A549 (cell line): Measurements from ENCODE around the gene STRN3. TPM values are rescaled to one million over a fixed set of nuclear protein-coding genes. Genes with fewer than 3 reads are reported as not detected.

Source experiments
- ATAC-seq, 2 experiments: fragments of 200-7000 bp in 1 of 2; fragments of >200 bp in 1 of 2; cut with Nextera tagmentation in 1 of 2; cut with Tn5 transposase in 1 of 2; 3 replicates each; pipeline versions ENCODE4 v1.8.0 to v1.9.1; 2018 to 2020; ENCODE audit warnings: mild to moderate bottlenecking in 1 of 2, moderate library complexity in 1 of 2
- CTCF ChIA-PET: fragments of 300-600 bp; sonication (Branson Sonifier 250); formaldehyde crosslinking; extraction: SDS; loops from one replicate; lab custom pipeline; 2021; ENCODE audit warnings: antibody characterized with exemption, inconsistent platforms; lab: Yijun Ruan, JAX
- POLR2A ChIA-PET: fragments of 350-600 bp; formaldehyde crosslinking; extraction: SDS; loops from one replicate; lab custom pipeline; 2021; ENCODE audit warnings: antibody characterized with exemption, inconsistent platforms; lab: Yijun Ruan, JAX
- DNase-seq, 2 experiments: peaks; one replicate each; pipeline versions ENCODE4 v3.0.0 to v3.0.0-alpha.2; 2011 to 2016; ENCODE audit warnings: low read depth in 1 of 2, low spot score in 1 of 2
- FAIRE-seq: peaks from 2 replicates; lab custom pipeline; 2011; peaks lifted over from hg19 to GRCh38; lab: Jason Lieb, UNC
- H3K27ac ChIP-seq, 2 experiments: fragments of >200 bp; sonication (Bioruptor Twin); formaldehyde crosslinking; 3 replicates each; pipeline ENCODE4 v1.5.1; 2016 to 2017
- H3K4me1 ChIP-seq: fragments of >200 bp; sonication (Bioruptor Twin); formaldehyde crosslinking; 3 replicates; pipeline ENCODE4 v1.6.1; 2016
- H3K4me2 ChIP-seq: fragments of >200 bp; sonication (Bioruptor Twin); formaldehyde crosslinking; 3 replicates; pipeline ENCODE4 v1.6.1; 2016
- H3K4me3 ChIP-seq: fragments of >200 bp; sonication (Bioruptor Twin); formaldehyde crosslinking; 3 replicates; pipeline ENCODE4 v1.5.1; 2016
- H3K9me3 ChIP-seq: fragments of >200 bp; sonication (Bioruptor Twin); formaldehyde crosslinking; 3 replicates; pipeline ENCODE4 v1.6.1; 2016
- BHLHE40 ChIP-seq: IDR thresholded peaks from 2 replicates; pipeline ENCODE4 v1.6.1; 2012; ENCODE audit warnings: low read depth, low read length, inconsistent platforms
- CBX8 ChIP-seq: fragments of 200-600 bp; sonication (generic); IDR thresholded peaks from 2 replicates; pipeline ENCODE4 v1.6.1; 2016
- CEBPB ChIP-seq, 2 experiments: fragments of >200 bp in 1 of 2; sonication (Bioruptor Twin) in 1 of 2; formaldehyde crosslinking in 1 of 2; IDR thresholded peaks; 2 replicates each; pipeline ENCODE4 v1.6.1; 2012 to 2016
- EHF ChIP-seq: fragments of 250-450 bp; sonication (Bioruptor Pico); IDR thresholded peaks from 2 replicates; pipeline ENCODE4 v1.5.0; 2020; ENCODE audit warnings: mild to moderate bottlenecking
- GATA3 ChIP-seq: IDR thresholded peaks from 2 replicates; pipeline ENCODE4 v1.6.1; 2012; ENCODE audit warnings: borderline replicate concordance
- HEYL ChIP-seq: fragments of 250-450 bp; sonication (Bioruptor Pico); IDR thresholded peaks from 2 replicates; pipeline ENCODE4 v1.8.0; 2021; ENCODE audit warnings: mild to moderate bottlenecking, moderate library complexity
- HOXA7 ChIP-seq: fragments of 250-450 bp; sonication (Bioruptor Pico); IDR thresholded peaks from 2 replicates; pipeline ENCODE4 v1.5.0; 2020; ENCODE audit warnings: mild to moderate bottlenecking, moderate library complexity
- HOXB13 ChIP-seq: fragments of 250-450 bp; sonication (Bioruptor Pico); IDR thresholded peaks from 2 replicates; pipeline ENCODE4 v1.5.0; 2020; ENCODE audit warnings: low read depth, mild to moderate bottlenecking, moderate library complexity
- HOXB5 ChIP-seq: fragments of 250-450 bp; sonication (Bioruptor Pico); IDR thresholded peaks from 2 replicates; pipeline ENCODE4 v1.5.0; 2020; ENCODE audit warnings: mild to moderate bottlenecking, moderate library complexity
- JUN ChIP-seq, 2 experiments: fragments of >200 bp; sonication (Bioruptor Twin); formaldehyde crosslinking; IDR thresholded peaks; 2 replicates in 1 of 2; 3 replicates in 1 of 2; pipeline ENCODE4 v1.6.1; 2016 to 2017
- MAFK ChIP-seq: fragments of 450-650 bp; IDR thresholded peaks from 2 replicates; pipeline ENCODE4 v1.6.1; 2014; ENCODE audit not compliant: partially characterized antibody
- MYC ChIP-seq: IDR thresholded peaks from 2 replicates; pipeline ENCODE4 v1.6.1; 2012; ENCODE audit warnings: mild to moderate bottlenecking, inconsistent platforms, low read length, improper control_type of control experiment, borderline replicate concordance
- NPAS2 ChIP-seq: fragments of 250-450 bp; sonication (Bioruptor Pico); IDR thresholded peaks from 2 replicates; pipeline ENCODE4 v1.8.0; 2022; ENCODE audit warnings: mild to moderate bottlenecking, moderate library complexity, borderline replicate concordance
- POLR2AphosphoS2 ChIP-seq: conservative IDR thresholded peaks from 2 replicates; pipeline ENCODE4 v1.6.1; 2012; ENCODE audit warnings: low read length, improper control_type of control experiment, inconsistent platforms
- RNF2 ChIP-seq: fragments of 200-600 bp; sonication (generic); IDR thresholded peaks from 2 replicates; pipeline ENCODE4 v1.6.1; 2016; ENCODE audit warnings: low read depth, mild to moderate bottlenecking, antibody characterized with exemption, moderate library complexity, borderline replicate concordance
- TP53 ChIP-seq: fragments of 250-450 bp; sonication (Bioruptor Pico); IDR thresholded peaks from 2 replicates; pipeline ENCODE4 v1.5.0; 2021; ENCODE audit warnings: mild to moderate bottlenecking, moderate library complexity
- WGBS: methylation state at CpG from one replicate; pipeline ENCODE4 v1.1.6; 2017; ENCODE audit errors: missing lambda C conversion rate; 5-methylcytosine and 5-hydroxymethylcytosine counted together
- polyA plus RNA-seq, 4 experiments: library from polyadenylated mRNA; depleted of rRNA in 3 of 4; stranded (reverse); fragments of >200 nt; fragmentation: RNase III in 1 of 4; extraction: RNeasy Plus Mini Kit Qiagen cat#74134 plus additional on column Dnase treatment in 1 of 4; gene quantifications; 2 replicates in 3 of 4; 3 replicates in 1 of 4; pipeline ENCODE4 v1.2.3, GENCODE V29; 2011 to 2017
- TF ChIP-seq, protein P1 (sequence below): fragments of 200-600 bp; sonication (generic); IDR thresholded peaks from 2 replicates; pipeline ENCODE4 v1.6.1; 2016; ENCODE audit warnings: antibody characterized with exemption, mild to moderate bottlenecking, moderate library complexity
- TF ChIP-seq, protein P2 (sequence below): fragments of >200 bp; sonication (Bioruptor Twin); formaldehyde crosslinking; IDR thresholded peaks from 2 replicates; pipeline ENCODE4 v1.6.1; 2016
- TF ChIP-seq, protein P3 (sequence below): IDR thresholded peaks from 2 replicates; pipeline ENCODE4 v1.6.1; 2012; ENCODE audit warnings: low read depth, borderline replicate concordance

STRN3 gene
- polyA plus RNA-seq, 2 of the 4 experiments (the other 2 are of a cell fraction): 22.1 to 44.8 TPM

DNA sequence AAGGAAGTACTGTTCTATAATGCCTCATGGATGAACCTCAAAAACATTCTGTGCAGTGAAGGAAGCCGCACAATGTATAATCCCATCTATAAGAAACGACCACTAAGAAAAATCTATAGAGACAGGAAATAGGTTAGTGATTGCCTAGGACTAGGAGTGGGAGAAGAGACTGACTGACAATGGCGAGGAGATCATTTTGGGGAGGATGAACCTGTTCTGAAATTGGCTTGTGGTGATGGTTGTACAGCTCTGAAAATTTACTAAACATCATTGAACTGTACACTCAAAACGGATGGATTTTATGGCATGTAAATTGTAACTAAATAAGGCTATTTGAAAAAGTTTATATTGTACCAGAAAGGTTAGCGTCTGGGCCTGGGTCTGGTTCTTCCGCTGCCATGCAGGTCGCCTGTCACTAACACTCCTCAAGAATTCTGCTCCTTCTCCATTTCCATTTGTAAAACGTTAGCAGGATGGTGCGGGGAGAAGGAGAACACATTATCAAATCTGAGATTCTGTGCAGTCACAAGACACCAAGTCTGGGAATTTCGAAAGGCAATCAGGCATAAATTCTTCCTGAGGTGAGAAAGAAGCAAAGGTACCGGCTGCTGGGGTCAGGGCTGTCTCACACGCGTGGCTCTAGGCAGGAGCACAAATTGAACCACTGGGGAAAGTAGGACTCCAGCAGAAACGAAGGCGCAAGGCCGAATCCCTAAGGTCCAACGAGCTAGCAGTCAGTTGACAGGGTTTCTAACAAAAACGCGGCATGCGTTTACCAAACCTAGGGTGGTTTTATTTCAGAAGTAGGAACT, 152.7 kb downstream of the STRN3 start:
- no peak for DNase-seq
- peak overlapping the region; percentile 84 for H3K4me2 ChIP-seq
- 90% methylated on average over 20 of the region's 20 CpGs for WGBS
- TF ChIP-seq HOXB5: no peak
- TF ChIP-seq HOXA7 (CRISPR knock-in tag): no peak
- 0 out of 3 replicates have a peak, but pooled peaks cover 4% of the 10 kb centered on the region for H3K4me1 ChIP-seq
- peak in 1 of 2 experiments; percentile 9; a peak in 2 of 6 replicates for ATAC-seq
- FAIRE-seq: no peak
- no peaks in the 10 kb centered on the region for H3K9me3 ChIP-seq
- ChIA-PET CTCF (interaction anchor here (0.7 to 2.3 kb wide), 7 partner anchors 13 to 213 kb away, joined by 3 to 10 read pairs (median 3); no protein-coding TSS in a partner anchor), POLR2A (interaction anchor here (0.5 to 0.6 kb wide), 2 partner anchors 16 to 51 kb away, joined by 3 read pairs; no protein-coding TSS in a partner anchor)
- peak overlapping the region; percentile 75 to 90 for H3K27ac ChIP-seq
- H3K4me3 ChIP-seq: peak overlapping the region; percentile 86

DNA sequence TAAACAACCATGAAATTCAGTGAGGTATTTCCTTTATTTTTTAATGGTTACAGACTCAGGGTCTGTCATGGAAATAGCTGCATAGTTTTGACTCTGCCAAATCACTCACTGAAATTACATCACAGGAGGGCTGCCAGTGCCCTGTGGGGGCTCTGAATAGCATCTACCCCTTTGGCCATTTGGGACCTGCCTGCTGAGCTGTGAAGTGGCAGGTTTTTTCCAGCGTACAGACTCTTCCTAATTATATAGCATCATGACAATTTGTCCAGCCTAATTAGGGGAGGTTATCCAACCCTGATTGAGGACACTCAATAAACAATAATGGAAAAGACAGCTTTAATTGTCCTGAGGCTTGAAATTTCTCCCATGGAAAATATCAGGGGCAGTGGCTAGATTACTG, 153.6 kb downstream of the STRN3 start:
- Histone ChIP-seq H3K27ac (no peak overlapping the region), H3K4me3 (no peak overlapping the region), H3K4me1 (0 out of 3 replicates have a peak, but pooled peaks cover 4% of the 10 kb centered on the region), H3K9me3 (no peaks in the 10 kb centered on the region), H3K4me2 (no peak overlapping the region)
- POLR2A ChIA-PET: no interaction called here
- no peak for TF ChIP-seq RNF2
- TF ChIP-seq BHLHE40: no peak
- TF ChIP-seq, protein P1, sequence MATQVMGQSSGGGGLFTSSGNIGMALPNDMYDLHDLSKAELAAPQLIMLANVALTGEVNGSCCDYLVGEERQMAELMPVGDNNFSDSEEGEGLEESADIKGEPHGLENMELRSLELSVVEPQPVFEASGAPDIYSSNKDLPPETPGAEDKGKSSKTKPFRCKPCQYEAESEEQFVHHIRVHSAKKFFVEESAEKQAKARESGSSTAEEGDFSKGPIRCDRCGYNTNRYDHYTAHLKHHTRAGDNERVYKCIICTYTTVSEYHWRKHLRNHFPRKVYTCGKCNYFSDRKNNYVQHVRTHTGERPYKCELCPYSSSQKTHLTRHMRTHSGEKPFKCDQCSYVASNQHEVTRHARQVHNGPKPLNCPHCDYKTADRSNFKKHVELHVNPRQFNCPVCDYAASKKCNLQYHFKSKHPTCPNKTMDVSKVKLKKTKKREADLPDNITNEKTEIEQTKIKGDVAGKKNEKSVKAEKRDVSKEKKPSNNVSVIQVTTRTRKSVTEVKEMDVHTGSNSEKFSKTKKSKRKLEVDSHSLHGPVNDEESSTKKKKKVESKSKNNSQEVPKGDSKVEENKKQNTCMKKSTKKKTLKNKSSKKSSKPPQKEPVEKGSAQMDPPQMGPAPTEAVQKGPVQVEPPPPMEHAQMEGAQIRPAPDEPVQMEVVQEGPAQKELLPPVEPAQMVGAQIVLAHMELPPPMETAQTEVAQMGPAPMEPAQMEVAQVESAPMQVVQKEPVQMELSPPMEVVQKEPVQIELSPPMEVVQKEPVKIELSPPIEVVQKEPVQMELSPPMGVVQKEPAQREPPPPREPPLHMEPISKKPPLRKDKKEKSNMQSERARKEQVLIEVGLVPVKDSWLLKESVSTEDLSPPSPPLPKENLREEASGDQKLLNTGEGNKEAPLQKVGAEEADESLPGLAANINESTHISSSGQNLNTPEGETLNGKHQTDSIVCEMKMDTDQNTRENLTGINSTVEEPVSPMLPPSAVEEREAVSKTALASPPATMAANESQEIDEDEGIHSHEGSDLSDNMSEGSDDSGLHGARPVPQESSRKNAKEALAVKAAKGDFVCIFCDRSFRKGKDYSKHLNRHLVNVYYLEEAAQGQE: no peak
- TF ChIP-seq MYC: no peak
- TF ChIP-seq MAFK: no peak
- TF ChIP-seq, protein P2, sequence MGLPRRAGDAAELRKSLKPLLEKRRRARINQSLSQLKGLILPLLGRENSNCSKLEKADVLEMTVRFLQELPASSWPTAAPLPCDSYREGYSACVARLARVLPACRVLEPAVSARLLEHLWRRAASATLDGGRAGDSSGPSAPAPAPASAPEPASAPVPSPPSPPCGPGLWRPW: no peak
- TF ChIP-seq TP53 (CRISPR knock-in tag): no peak
- DNase-seq (no peak), ATAC-seq (no peak), FAIRE-seq (no peak)
- 92% methylated on average over 1 of the region's 1 CpG for WGBS
- CTCF ChIA-PET: interaction anchor here (1.0 to 2.3 kb wide), 2 partner anchors 15 to 177 kb away, joined by 3 to 10 read pairs; no protein-coding TSS in a partner anchor

DNA sequence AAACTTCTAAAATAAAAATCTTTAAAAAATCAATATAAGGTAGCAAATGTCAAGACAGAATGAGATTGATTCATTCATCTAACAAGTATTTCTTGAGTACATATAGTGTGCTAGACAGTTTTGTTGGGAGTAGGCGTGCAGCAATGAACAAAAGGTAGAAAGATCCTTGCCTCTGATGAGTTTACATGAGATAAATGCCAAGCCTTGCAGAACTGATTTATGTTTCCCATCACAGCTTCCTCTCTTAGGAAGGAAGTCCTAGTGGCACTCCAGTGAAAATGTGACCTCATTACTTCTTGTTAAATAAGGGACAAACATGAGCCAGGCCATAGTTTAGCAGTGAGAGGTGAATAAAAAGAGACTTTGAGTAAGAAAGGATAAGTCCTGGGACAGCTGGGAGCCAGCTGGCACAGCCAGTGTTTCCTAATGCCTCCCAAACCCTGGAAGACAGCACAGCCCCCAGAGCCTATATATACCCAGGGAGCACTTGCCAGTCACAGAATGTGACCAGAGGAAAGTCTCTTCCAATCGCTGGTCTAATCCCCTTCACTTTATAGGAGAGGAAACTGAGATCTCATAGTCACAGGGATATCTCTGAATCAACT, 156.5 kb downstream of the STRN3 start:
- CTCF ChIA-PET: interaction anchor here (0.6 kb wide), 1 partner anchor 1567 kb away, joined by 3 read pairs; no protein-coding TSS in a partner anchor
- 0 out of 3 replicates have a peak, but pooled peaks cover 4% of the 10 kb centered on the region for H3K4me1 ChIP-seq
- no peak overlapping the region for H3K27ac ChIP-seq
- DNase-seq (no peak), FAIRE-seq (no peak), ATAC-seq (no peak)
- H3K4me2 ChIP-seq: no peak overlapping the region
- POLR2A ChIA-PET: no interaction called here
- no peak for TF ChIP-seq NPAS2 (CRISPR knock-in tag)
- TF ChIP-seq, protein P3, sequence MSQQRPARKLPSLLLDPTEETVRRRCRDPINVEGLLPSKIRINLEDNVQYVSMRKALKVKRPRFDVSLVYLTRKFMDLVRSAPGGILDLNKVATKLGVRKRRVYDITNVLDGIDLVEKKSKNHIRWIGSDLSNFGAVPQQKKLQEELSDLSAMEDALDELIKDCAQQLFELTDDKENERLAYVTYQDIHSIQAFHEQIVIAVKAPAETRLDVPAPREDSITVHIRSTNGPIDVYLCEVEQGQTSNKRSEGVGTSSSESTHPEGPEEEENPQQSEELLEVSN: no peak
- no peak for TF ChIP-seq EHF (CRISPR knock-in tag)
- TF ChIP-seq HEYL: no peak
- TF ChIP-seq CBX8: no peak
- TF ChIP-seq JUN (IDR thresholded peaks at IDR 0.05): no peak
- no peak for TF ChIP-seq CEBPB (IDR thresholded peaks at IDR 0.05)
- TF ChIP-seq POLR2AphosphoS2: no peak
- TF ChIP-seq HOXB13 (CRISPR knock-in tag): no peak
- no peak for TF ChIP-seq GATA3
- no peak for TF ChIP-seq BHLHE40
- 66% methylated on average over 2 of the region's 2 CpGs for WGBS
- no peak overlapping the region for H3K4me3 ChIP-seq
- H3K9me3 ChIP-seq: no peaks in the 10 kb centered on the region
